ENCODE results near the gene AFDN. TPM values are rescaled to one million over a fixed set of nuclear protein-coding genes. Genes with fewer than 3 reads are reported as not detected.

AFDN gene
- total RNA-seq, 1 donor from 2014 or later = 168 TPM

GRCh38 chr6:167794161-167795157, 32.3 kb upstream of the AFDN start:
- no peak for DNase-seq (ENCODE audit: low spot score)

- DNase-seq (ENCODE audit: low spot score) = no peak
These were observed 31.3 kb upstream of the AFDN start for GRCh38 chr6:167795321-167795811.

GRCh38 chr6:167795874-167796191, 30.9 kb upstream of the AFDN start:
- DNase-seq (ENCODE audit: low spot score) = no peak

GRCh38 chr6:167796192-167796981, 30.3 kb upstream of the AFDN start:
- no peak for DNase-seq (ENCODE audit: low spot score)

- no peak for DNase-seq (ENCODE audit: low spot score)
These were observed 29.7 kb upstream of the AFDN start for GRCh38 chr6:167797011-167797471.

- DNase-seq (ENCODE audit: low spot score) = no peak
These were observed 29.0 kb upstream of the AFDN start for GRCh38 chr6:167797476-167798265.

- DNase-seq (ENCODE audit: low spot score) = no peak
These were observed 28.3 kb upstream of the AFDN start for GRCh38 chr6:167798453-167798852.

- DNase-seq (ENCODE audit: low spot score) = no peak
These were observed 27.5 kb upstream of the AFDN start for GRCh38 chr6:167799033-167799821.

- DNase-seq (ENCODE audit: low spot score) = no peak
These were observed 26.2 kb upstream of the AFDN start for GRCh38 chr6:167800549-167800948.

- no peak for DNase-seq (ENCODE audit: low spot score)
These were observed 25.4 kb upstream of the AFDN start for GRCh38 chr6:167801263-167801662.

- no peak for DNase-seq (ENCODE audit: low spot score)
These were observed 24.4 kb upstream of the AFDN start for GRCh38 chr6:167802339-167802738.

GRCh38 chr6:167803816-167804215, 22.9 kb upstream of the AFDN start:
- DNase-seq (ENCODE audit: low spot score) = no peak

- no peak for DNase-seq (ENCODE audit: low spot score)
These were observed 22.3 kb upstream of the AFDN start for GRCh38 chr6:167804281-167805013.

GRCh38 chr6:167805349-167806060, 21.2 kb upstream of the AFDN start:
- no peak for DNase-seq (ENCODE audit: low spot score)

- no peak for DNase-seq (ENCODE audit: low spot score)
These were observed 20.5 kb upstream of the AFDN start for GRCh38 chr6:167806061-167806700.

GRCh38 chr6:167807200-167807599, 19.5 kb upstream of the AFDN start:
- DNase-seq (ENCODE audit: low spot score) = no peak

- no peak for DNase-seq (ENCODE audit: low spot score)
These were observed 19.0 kb upstream of the AFDN start for GRCh38 chr6:167807756-167808155.

- DNase-seq (ENCODE audit: low spot score) = no peak
These were observed 15.7 kb upstream of the AFDN start for GRCh38 chr6:167811040-167811439.

Measured in ureter (tissue), 1 donor.